OCI-LY3 (cell line): ENCODE measurements around the gene RBBP9.
A peak's percentile ranks its signal among the peaks of the same experiment; 100 is the strongest.

ENCODE experiments used
- H2AFZ ChIP-seq: fragments of 200-600, 300-600 bp; shearing (Covaris generic); 2 replicates; pipeline ENCODE4 v1.6.0; 2014; ENCODE audit warnings: antibody characterized with exemption, low read depth, low read length
- H3K27ac ChIP-seq: fragments of 200-600, 300-600 bp; sonication (generic); 2 replicates; pipeline ENCODE4 v1.5.1; 2014; ENCODE audit warnings: mild to moderate bottlenecking, low read length, moderate library complexity, mixed read lengths
- H3K27me3 ChIP-seq: fragments of 200-600, 300-600 bp; sonication (generic); 2 replicates; pipeline ENCODE4 v1.6.1; 2014; ENCODE audit warnings: low read depth, low read length, mixed read lengths
- H3K36me3 ChIP-seq: fragments of 200-600, 300-600 bp; sonication (generic); replicated peaks from 2 replicates; pipeline ENCODE3; 2014; ENCODE audit warnings: low read depth, low read length, mixed read lengths
- H3K4me1 ChIP-seq: fragments of 300-600, 200-600 bp; sonication (generic); 2 replicates; pipeline ENCODE4 v1.6.1; 2014; ENCODE audit warnings: low read length, mixed read lengths
- H3K4me2 ChIP-seq: fragments of 200-600, 300-600 bp; sonication (generic); 2 replicates; pipeline ENCODE4 v1.6.1; 2014; ENCODE audit warnings: low read length, mixed read lengths
- H3K4me3 ChIP-seq: fragments of 300-600, 200-600 bp; sonication (generic); 2 replicates; pipeline ENCODE4 v1.5.1; 2014; ENCODE audit warnings: antibody characterized with exemption, mild to moderate bottlenecking, low read length, moderate library complexity
- H3K79me2 ChIP-seq: fragments of 300-600, 200-600 bp; shearing (Covaris generic); 2 replicates; pipeline ENCODE4 v1.6.1; 2014; ENCODE audit warnings: mild to moderate bottlenecking, low read length, mixed read lengths
- H3K9ac ChIP-seq: fragments of 300-600, 200-600 bp; shearing (Covaris generic); 2 replicates; pipeline ENCODE4 v1.6.0; 2014; ENCODE audit warnings: mild to moderate bottlenecking, low read length, moderate library complexity
- H3K9me3 ChIP-seq: fragments of 200-600, 300-600 bp; shearing (Covaris generic); 2 replicates; pipeline ENCODE4 v1.6.1; 2014; ENCODE audit warnings: low read length, mixed read lengths; ENCODE audit not compliant: insufficient read depth
- H4K20me1 ChIP-seq: fragments of 200-600, 300-600 bp; sonication (generic); 2 replicates; pipeline ENCODE4 v1.6.1; 2016; ENCODE audit warnings: low read length, mixed read lengths; ENCODE audit not compliant: insufficient read depth
- CTCF ChIP-seq: fragments of 200-600, 300-600 bp; sonication (generic); IDR thresholded peaks from 2 replicates; pipeline ENCODE4 v1.5.1; 2014; ENCODE audit warnings: antibody characterized with exemption, low read length, low read depth
- EZH2phosphoT487 ChIP-seq: fragments of 200-600 bp; shearing (Covaris generic); IDR thresholded peaks from 2 replicates; pipeline ENCODE4 v1.6.1; 2018; ENCODE audit warnings: antibody characterized with exemption, mixed run types, low read depth

The RBBP9 gene

GRCh38 chr20:18443886-18444285, 53.1 kb downstream of the RBBP9 start:
- no peak overlapping the region for H3K4me3 ChIP-seq

DNA sequence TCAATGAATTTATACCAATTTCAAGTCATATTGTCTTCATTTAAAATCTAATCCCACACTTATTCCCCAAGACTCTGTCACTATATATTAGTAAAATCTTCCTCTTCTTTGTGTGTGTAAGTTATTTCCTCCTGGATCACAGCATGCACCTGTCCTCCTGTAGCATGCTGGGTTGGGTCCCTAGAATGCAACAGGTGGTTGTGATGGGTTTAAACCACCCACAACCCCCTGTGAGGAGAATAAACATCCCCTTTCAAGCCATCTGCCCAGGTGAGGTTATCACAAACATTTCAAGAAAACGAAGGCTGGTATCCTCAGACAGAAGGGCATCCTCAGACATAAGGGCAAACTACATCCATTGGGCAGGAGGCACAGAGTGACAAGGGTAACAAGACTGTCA, 56.6 kb downstream of the RBBP9 start:
- Histone ChIP-seq H3K79me2 (no peaks in the 10 kb centered on the region), H3K4me3 (no peak overlapping the region), H2AFZ (no peak overlapping the region), H3K4me2 (no peak overlapping the region), H3K36me3 (no peaks in the 10 kb centered on the region), H3K9ac (no peak overlapping the region), H3K4me1 (peaks cover 7% of the 10 kb centered on the region), H3K9me3 (no peaks in the 10 kb centered on the region), H4K20me1 (no peaks in the 10 kb centered on the region), H3K27me3 (no peaks in the 10 kb centered on the region), H3K27ac (no peak overlapping the region)
- TF ChIP-seq EZH2phosphoT487 (no peak), CTCF (no peak)

More at GRCh38 chr20:18443886-18444285, 53.1 kb downstream of the RBBP9 start:
- no peak overlapping the region for H3K9ac ChIP-seq
- H3K27ac ChIP-seq, result no peak overlapping the region
- H3K36me3 ChIP-seq, result no peaks in the 10 kb centered on the region
- no peaks in the 10 kb centered on the region for H3K79me2 ChIP-seq
- H3K4me2 ChIP-seq, result no peak overlapping the region
- H4K20me1 ChIP-seq, result no peaks in the 10 kb centered on the region
- H3K4me1 ChIP-seq, result no peaks in the 10 kb centered on the region
- H2AFZ ChIP-seq, result no peak overlapping the region
- no peak for TF ChIP-seq CTCF
- TF ChIP-seq EZH2phosphoT487, result no peak
- no peaks in the 10 kb centered on the region for H3K9me3 ChIP-seq
- no peaks in the 10 kb centered on the region for H3K27me3 ChIP-seq

DNA sequence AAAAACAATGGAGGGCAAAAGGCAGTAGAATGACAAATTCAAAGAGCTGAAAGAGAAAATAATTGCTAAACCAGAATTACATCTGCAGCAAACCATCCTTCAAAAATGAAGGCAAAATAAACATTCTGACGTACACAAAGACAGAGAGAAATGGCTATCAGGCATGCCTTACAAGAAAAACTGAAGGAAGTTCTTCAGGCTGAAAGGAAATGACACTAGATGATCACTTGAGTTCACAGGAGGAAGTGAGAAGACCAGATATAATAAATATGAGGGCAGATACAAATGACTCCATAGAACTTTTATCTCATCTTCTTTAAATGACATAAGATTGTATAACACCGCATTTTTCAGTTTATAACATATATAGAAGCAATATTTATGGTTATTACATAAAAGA, 60.2 kb downstream of the RBBP9 start:
- H3K9ac ChIP-seq, result no peak overlapping the region
- no peaks in the 10 kb centered on the region for H4K20me1 ChIP-seq
- H3K4me1 ChIP-seq, result peaks cover 7% of the 10 kb centered on the region
- H3K9me3 ChIP-seq, result no peaks in the 10 kb centered on the region
- H3K79me2 ChIP-seq, result no peaks in the 10 kb centered on the region
- peak overlapping the region; percentile 29; the same call in 1 of the 2 replicates for H2AFZ ChIP-seq
- peak overlapping the region; percentile 1; the same call in 1 of the 2 replicates for H3K4me2 ChIP-seq
- H3K4me3 ChIP-seq, result no peak overlapping the region
- no peak for TF ChIP-seq EZH2phosphoT487
- no peak for TF ChIP-seq CTCF
- H3K27ac ChIP-seq, result no peak overlapping the region
- H3K36me3 ChIP-seq, result no peaks in the 10 kb centered on the region
- H3K27me3 ChIP-seq, result no peaks in the 10 kb centered on the region
